ENCODE results near the gene CALR3. TPM values are rescaled to one million over a fixed set of nuclear protein-coding genes. Genes with fewer than 3 reads are reported as not detected.

CALR3 gene
- total and polyA plus RNA-seq, 10 of the 15 experiments (the other 5 are each of a cell fraction or from before 2014, with no cell fraction given) = 0.05 to 0.45 (median 0.12) TPM; not detected in 2

DNA sequence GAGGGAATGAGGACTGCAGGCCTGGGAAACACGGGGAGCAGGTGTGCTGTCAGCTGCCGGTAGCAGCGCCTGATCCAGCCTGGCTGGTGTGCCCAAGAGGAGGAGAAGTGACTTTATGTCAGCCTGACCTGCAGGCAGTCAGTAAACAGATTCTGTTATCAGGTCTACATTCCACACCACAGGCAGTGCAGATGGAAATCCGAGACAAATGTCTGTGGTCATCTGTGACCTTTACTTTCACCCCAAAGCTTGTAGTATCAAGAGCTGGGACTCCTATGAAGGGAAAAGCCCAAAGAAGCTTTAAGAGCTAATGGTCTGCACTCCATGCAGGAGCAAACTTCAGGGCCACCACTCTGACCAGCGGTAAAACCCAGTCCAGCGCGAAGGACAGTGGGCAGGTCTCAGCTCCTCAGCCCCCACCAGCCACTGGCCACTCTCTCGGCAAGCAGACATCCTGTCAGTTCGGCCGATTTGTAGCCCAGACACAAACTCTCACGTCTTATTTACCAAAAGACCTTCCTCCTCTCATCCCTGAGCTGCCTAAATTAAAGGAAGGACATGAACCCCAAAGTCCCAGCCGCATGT is 31.9 kb downstream of the CALR3 start:
- H3K4me3 ChIP-seq = no peak overlapping the region
- peaks cover 0 to 1% of the 10 kb centered on the region in 2 experiments; a peak in 2 of 4 replicates for H3K36me3 ChIP-seq (ENCODE audit: control insufficient read depth in 2 of 2, insufficient read depth in 2 of 2, low read length in 1 of 2)
- no peak for FAIRE-seq
- ChIA-PET POLR2A (interaction anchor here (0.6 to 1.1 kb wide), 3 partner anchors 12 to 68 kb away, joined by 3 read pairs; no protein-coding TSS in a partner anchor), RAD21 (ENCODE audit: unreplicated experiment) (no interaction called here), CTCF (interaction anchor here (1.1 to 1.3 kb wide), 2 partner anchors 10 to 17 kb away, joined by 3 to 4 read pairs; no protein-coding TSS in a partner anchor), SMC1A (ENCODE audit: uncharacterized antibody, unreplicated experiment) (interaction anchor here (1.0 to 1.8 kb wide), 2 partner anchors 10 to 30 kb away, joined by 3 to 9 read pairs; no protein-coding TSS in a partner anchor)
- H3K9me3 ChIP-seq (replicated peaks; ENCODE audit: control insufficient read depth, insufficient read depth, low read length) = no peaks in the 10 kb centered on the region
- intact Hi-C loops (cut with micrococcal nuclease; ENCODE audit: unreplicated experiment) (no loop called here), in situ Hi-C loops (cut with MboI) (no loop called here)
- WGBS (ENCODE audit: insufficient coverage, insufficient replicate concordance, low lambda C conversion rate, missing lambda C conversion rate) = 88% methylated on average over 12 of the region's 12 CpGs
- H4K20me1 ChIP-seq (ENCODE audit: control insufficient read depth, insufficient read depth) = no peaks in the 10 kb centered on the region; the same call in 1 of the 2 replicates
- no peak overlapping the region for H3K4me2 ChIP-seq (ENCODE audit: control insufficient read depth, insufficient read depth)
- no peak overlapping the region for H3K9ac ChIP-seq (ENCODE audit: control insufficient read depth, insufficient read depth, low read length)
- TF ChIP-seq SIN3A (IDR thresholded peaks at IDR 0.05; ENCODE audit: low read depth, low read length) (no peak), NRF1 (conservative IDR thresholded peaks at IDR 0.05; ENCODE audit: low read depth, low read length) (no peak), RUNX3 (IDR thresholded peaks at IDR 0.05; ENCODE audit: low read length) (no peak), ZNF217 (IDR thresholded peaks at IDR 0.05) (no peak), IRF4 (IDR thresholded peaks at IDR 0.05; ENCODE audit: low read depth, low read length) (no peak), MYC (IDR thresholded peaks at IDR 0.05; ENCODE audit: insufficient read depth, insufficient read length, insufficient replicate concordance, low read length, severe bottlenecking) (no peak), SMC3 (IDR thresholded peaks at IDR 0.05; ENCODE audit: borderline replicate concordance, low read length) (no peak), GATAD2B (conservative IDR thresholded peaks at IDR 0.05; ENCODE audit: low read depth) (no peak), NFYA (IDR thresholded peaks at IDR 0.05; ENCODE audit: borderline replicate concordance, low read depth, low read length) (no peak), BACH1 (IDR thresholded peaks at IDR 0.05; ENCODE audit: borderline replicate concordance) (no peak), RBBP5 (conservative IDR thresholded peaks at IDR 0.05) (no peak), TAF1 (IDR thresholded peaks at IDR 0.05; ENCODE audit: borderline replicate concordance, low read depth, low read length) (no peak), PBX3 (IDR thresholded peaks at IDR 0.05; ENCODE audit: insufficient replicate concordance, low read depth, low read length) (no peak), ZNF384 (IDR thresholded peaks at IDR 0.05; ENCODE audit: borderline replicate concordance, low read depth, low read length) (no peak), RFX5 (IDR thresholded peaks at IDR 0.05; ENCODE audit: low read depth, low read length) (no peak)
- TF ChIP-seq, protein P1, sequence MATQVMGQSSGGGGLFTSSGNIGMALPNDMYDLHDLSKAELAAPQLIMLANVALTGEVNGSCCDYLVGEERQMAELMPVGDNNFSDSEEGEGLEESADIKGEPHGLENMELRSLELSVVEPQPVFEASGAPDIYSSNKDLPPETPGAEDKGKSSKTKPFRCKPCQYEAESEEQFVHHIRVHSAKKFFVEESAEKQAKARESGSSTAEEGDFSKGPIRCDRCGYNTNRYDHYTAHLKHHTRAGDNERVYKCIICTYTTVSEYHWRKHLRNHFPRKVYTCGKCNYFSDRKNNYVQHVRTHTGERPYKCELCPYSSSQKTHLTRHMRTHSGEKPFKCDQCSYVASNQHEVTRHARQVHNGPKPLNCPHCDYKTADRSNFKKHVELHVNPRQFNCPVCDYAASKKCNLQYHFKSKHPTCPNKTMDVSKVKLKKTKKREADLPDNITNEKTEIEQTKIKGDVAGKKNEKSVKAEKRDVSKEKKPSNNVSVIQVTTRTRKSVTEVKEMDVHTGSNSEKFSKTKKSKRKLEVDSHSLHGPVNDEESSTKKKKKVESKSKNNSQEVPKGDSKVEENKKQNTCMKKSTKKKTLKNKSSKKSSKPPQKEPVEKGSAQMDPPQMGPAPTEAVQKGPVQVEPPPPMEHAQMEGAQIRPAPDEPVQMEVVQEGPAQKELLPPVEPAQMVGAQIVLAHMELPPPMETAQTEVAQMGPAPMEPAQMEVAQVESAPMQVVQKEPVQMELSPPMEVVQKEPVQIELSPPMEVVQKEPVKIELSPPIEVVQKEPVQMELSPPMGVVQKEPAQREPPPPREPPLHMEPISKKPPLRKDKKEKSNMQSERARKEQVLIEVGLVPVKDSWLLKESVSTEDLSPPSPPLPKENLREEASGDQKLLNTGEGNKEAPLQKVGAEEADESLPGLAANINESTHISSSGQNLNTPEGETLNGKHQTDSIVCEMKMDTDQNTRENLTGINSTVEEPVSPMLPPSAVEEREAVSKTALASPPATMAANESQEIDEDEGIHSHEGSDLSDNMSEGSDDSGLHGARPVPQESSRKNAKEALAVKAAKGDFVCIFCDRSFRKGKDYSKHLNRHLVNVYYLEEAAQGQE (IDR thresholded peaks at IDR 0.05; ENCODE audit: low read depth, low read length) = no peak
- H2AFZ ChIP-seq (ENCODE audit: control insufficient read depth, low read depth, low read length) = no peak overlapping the region
- no peaks in the 10 kb centered on the region for H3K27me3 ChIP-seq (replicated peaks in 1 of 2; ENCODE audit: control insufficient read depth in 2 of 2, insufficient read depth in 2 of 2, low read length in 1 of 2)
- peaks cover 13% of the 10 kb centered on the region; the same call in 1 of the 2 replicates for H3K4me1 ChIP-seq (ENCODE audit: control insufficient read depth, insufficient read depth, low read length)
- peak; percentile 12 for ATAC-seq
- no peak for DNase-seq (ENCODE audit: low read depth, low spot score)
- H3K79me2 ChIP-seq (ENCODE audit: control insufficient read depth, insufficient read depth, low read length) = peaks cover 83% of the 10 kb centered on the region
- no TSS peak for BruUV-seq (replicated peaks)
- H3K27ac ChIP-seq (ENCODE audit: control insufficient read depth, insufficient read depth) = no peak overlapping the region

Measured in GM12878 (cell line).